Transverse colon (tissue), 4 donors: ENCODE measurements around the gene NBEAL1. TPM values are rescaled to one million over a fixed set of nuclear protein-coding genes. Genes with fewer than 3 reads are reported as not detected.

ENCODE experiments used
- DNase-seq: peaks from one replicate; pipeline ENCODE4 v3.0.0-alpha.2; 2019
- H3K27ac ChIP-seq, 4 donors: fragments of 200-600 bp; sonication (generic); 2 replicates each; pipeline ENCODE4 v1.5.1; 2016 to 2018; ENCODE audit warnings: inconsistent platforms in 4 of 4
- H3K27me3 ChIP-seq: fragments of 200-600 bp; sonication (generic); 2 replicates; pipeline ENCODE4 v1.5.1; 2017; ENCODE audit warnings: inconsistent platforms
- H3K36me3 ChIP-seq, 4 donors: fragments of 200-600 bp; sonication (generic); 2 replicates each; pipeline ENCODE4 v1.5.1; 2017 to 2019; ENCODE audit warnings: inconsistent platforms in 4 of 4
- H3K4me1 ChIP-seq, 4 donors: fragments of 200-600 bp; sonication (generic); 2 replicates each; pipeline ENCODE4 v1.5.1; 2017 to 2020; ENCODE audit warnings: inconsistent platforms in 4 of 4
- H3K4me3 ChIP-seq, 4 donors: fragments of 200-600 bp; sonication (generic); 1 replicate in 1 of 4; 2 replicates in 3 of 4; pipeline versions ENCODE4 v1.5.1 to v1.6.1; 2017 to 2019; ENCODE audit warnings: inconsistent platforms in 4 of 4
- H3K9me3 ChIP-seq, 2 donors: fragments of 200-600 bp; sonication (generic); 2 replicates each; pipeline ENCODE4 v1.5.1; 2017 to 2019; ENCODE audit warnings: inconsistent platforms in 2 of 2
- CTCF ChIP-seq, 5 experiments: fragments of 200-600 bp in 3 of 5; fragments of 450-650 bp in 2 of 5; sonication (generic) in 3 of 5; IDR thresholded peaks; 1 replicate in 2 of 5; 2 replicates in 3 of 5; pipeline ENCODE4 v1.5.1; 2016 to 2017; ENCODE audit warnings: antibody characterized with exemption in 5 of 5, inconsistent platforms in 3 of 5, mild to moderate bottlenecking in 2 of 5, moderate library complexity in 1 of 5
- EP300 ChIP-seq: sonication (generic); formaldehyde crosslinking; IDR thresholded peaks from one replicate; pipeline ENCODE4 v1.6.1; 2017; ENCODE audit warnings: antibody characterized with exemption, low read depth
- POLR2A ChIP-seq: fragments of 450-650 bp; IDR thresholded peaks from one replicate; pipeline ENCODE4 v1.6.1; 2016; ENCODE audit warnings: antibody characterized with exemption, mild to moderate bottlenecking, moderate library complexity
- POLR2AphosphoS5 ChIP-seq, 3 donors: sonication (generic); formaldehyde crosslinking; IDR thresholded peaks; one replicate each; pipeline ENCODE4 v1.6.1; 2016; ENCODE audit warnings: antibody characterized with exemption in 3 of 3
- WGBS, 2 donors: methylation state at CpG; one replicate each; pipeline ENCODE4 v1.1.5; 2018; ENCODE audit warnings: low coverage in 1 of 2; 5-methylcytosine and 5-hydroxymethylcytosine counted together
- in situ Hi-C, 4 donors: fragments of 200-750 bp; cut with MboI; loops; one replicate each; pipeline versions ENCODE4 v1.15.0 to v1.15.1; 2017; ENCODE audit warnings: low sequenced_read_pairs in 3 of 4, low pct_ligation_motif_present in 1 of 4, low pct_unique_long_range_greater_than_20kb in 1 of 4
- intact Hi-C: fragments of 100-400 bp; cut with DNase I; formaldehyde crosslinking; loops from one replicate; pipeline ENCODE4 v1.15.1; 2023; ENCODE audit warnings: low total_unique reads
- total RNA-seq, 4 donors: library from RNA; depleted of rRNA; stranded (reverse); fragments of >200 nt; gene quantifications; one replicate each; pipeline ENCODE4 v1.1.0, GENCODE V29; 2016

The NBEAL1 gene
- total RNA-seq, 4 donors from 2014 or later, result 59.1 to 287 (median 154) TPM

GRCh38 chr2:203030545-203030944 lies 15.9 kb downstream of the NBEAL1 start:
- intact Hi-C loops (no loop called here), in situ Hi-C loops (no loop called here)
- Histone ChIP-seq H3K27me3 (no peaks in the 10 kb centered on the region), H3K4me1 (peaks cover 0 to 30% (median under 1%) of the 10 kb centered on the region in 4 donors), H3K27ac (no peak overlapping the region), H3K36me3 (no peaks in the 10 kb centered on the region), H3K9me3 (no peaks in the 10 kb centered on the region), H3K4me3 (no peak overlapping the region)
- no peak for TF ChIP-seq CTCF (IDR thresholded peaks at IDR 0.05)
- no peak for TF ChIP-seq POLR2AphosphoS5 (IDR thresholded peaks at IDR 0.05)
- no peak for TF ChIP-seq EP300
- TF ChIP-seq POLR2A, result no peak
- no peak for DNase-seq
- WGBS, 2 donors, result 95 to 99% methylated on average over 2 of the region's 2 CpGs

GRCh38 chr2:203030991-203031390 lies 16.3 kb downstream of the NBEAL1 start:
- Histone ChIP-seq H3K4me3 (no peak overlapping the region), H3K9me3 (no peaks in the 10 kb centered on the region), H3K27ac (no peak overlapping the region), H3K4me1 (peaks cover 0 to 30% (median 4%) of the 10 kb centered on the region in 4 donors), H3K36me3 (no peaks in the 10 kb centered on the region), H3K27me3 (no peaks in the 10 kb centered on the region)
- TF ChIP-seq CTCF (IDR thresholded peaks at IDR 0.05), result no peak
- no peak for TF ChIP-seq POLR2A
- TF ChIP-seq POLR2AphosphoS5 (IDR thresholded peaks at IDR 0.05), result no peak
- TF ChIP-seq EP300, result no peak
- WGBS, 2 donors, result 76 to 81% methylated on average over 5 of the region's 5 CpGs
- intact Hi-C loops, result no loop called here
- in situ Hi-C loops, result no loop called here
- no peak for DNase-seq

- Histone ChIP-seq H3K27me3 (no peaks in the 10 kb centered on the region), H3K36me3 (no peaks in the 10 kb centered on the region), H3K9me3 (no peaks in the 10 kb centered on the region), H3K4me3 (no peak overlapping the region), H3K4me1 (peaks cover 6 to 40% (median 14%) of the 10 kb centered on the region in 4 donors), H3K27ac (no peak overlapping the region)
- in situ Hi-C loops, result no loop called here
- intact Hi-C loops, result no loop called here
- no peak for DNase-seq
- TF ChIP-seq POLR2AphosphoS5 (IDR thresholded peaks at IDR 0.05) (no peak), POLR2A (no peak), CTCF (IDR thresholded peaks at IDR 0.05) (no peak), EP300 (no peak)
These were observed 18.7 kb downstream of the NBEAL1 start for GRCh38 chr2:203033395-203033794.

GRCh38 chr2:203035879-203036470 lies 21.3 kb downstream of the NBEAL1 start:
- no peaks in the 10 kb centered on the region for H3K27me3 ChIP-seq
- H3K27ac ChIP-seq, result peak overlapping the region; percentile 23 to 44 (median 37)
- no peaks in the 10 kb centered on the region for H3K9me3 ChIP-seq
- 40 to 64% methylated on average over 3 of the region's 3 CpGs for WGBS, 2 donors
- peaks cover 6 to 52% (median 23%) of the 10 kb centered on the region in 4 donors for H3K4me1 ChIP-seq
- H3K36me3 ChIP-seq, result no peaks in the 10 kb centered on the region
- in situ Hi-C loops, result no loop called here
- H3K4me3 ChIP-seq, result no peak overlapping the region
- intact Hi-C loops, result no loop called here
- no peak for DNase-seq
- no peak for TF ChIP-seq POLR2A
- no peak for TF ChIP-seq EP300
- TF ChIP-seq CTCF (IDR thresholded peaks at IDR 0.05), result no peak
- no peak for TF ChIP-seq POLR2AphosphoS5 (IDR thresholded peaks at IDR 0.05)
